ENCODE results near the gene POU2F2. TPM values are rescaled to one million over a fixed set of nuclear protein-coding genes. Genes with fewer than 3 reads are reported as not detected.
A peak's percentile ranks its signal among the peaks of the same experiment; 100 is the strongest.

POU2F2 gene
- total RNA-seq, 2 experiments from 2014 or later: 33.5 to 59.5 TPM

GRCh38 chr19:42124386-42124901 lies 7.8 kb downstream of the POU2F2 start:
- CTCF ChIA-PET (ENCODE audit: unreplicated experiment): interaction anchor here (0.6 to 2.1 kb wide), 3 partner anchors 11 to 179 kb away, joined by 3 to 10 read pairs (median 4); no protein-coding TSS in a partner anchor
- peak overlapping the region; percentile 78 for H3K27ac ChIP-seq (ENCODE audit: low read depth, low read length, poor library complexity, severe bottlenecking)
- POLR2A ChIA-PET: interaction anchor here (0.6 to 2.4 kb wide), 2 partner anchors 10 to 231 kb away, joined by 3 to 25 read pairs; no protein-coding TSS in a partner anchor
- peaks cover 92% of the 10 kb centered on the region for H3K4me1 ChIP-seq (ENCODE audit: insufficient read depth, low read length, poor library complexity, severe bottlenecking)
- TF ChIP-seq EZH2phosphoT487 (IDR thresholded peaks at IDR 0.05; ENCODE audit: borderline replicate concordance, low read depth, low read length) (no peak), CTCF (conservative IDR thresholded peaks at IDR 0.05; ENCODE audit: low read length) (no peak)
- no peaks in the 10 kb centered on the region for H3K9me2 ChIP-seq (ENCODE audit: insufficient read depth, low read length)
- H3K4me3 ChIP-seq (ENCODE audit: low read depth, low read length, poor library complexity, severe bottlenecking): no peak overlapping the region
- peak overlapping the region; percentile 61 for H3K4me2 ChIP-seq (ENCODE audit: low read length)
- no peaks in the 10 kb centered on the region for H4K20me1 ChIP-seq (ENCODE audit: insufficient read depth, low read length)
- H3K79me2 ChIP-seq (ENCODE audit: insufficient read depth, low read depth, low read length): peaks cover 67% of the 10 kb centered on the region
- H3K36me3 ChIP-seq (ENCODE audit: insufficient read depth, low read length): peaks cover 78% of the 10 kb centered on the region
- H3K9me3 ChIP-seq (ENCODE audit: low read length): 0 out of 2 replicates have a peak, but pooled peaks cover 5% of the 10 kb centered on the region
- no peak for DNase-seq (ENCODE audit: low spot score)
- intact Hi-C loops (cut with micrococcal nuclease; ENCODE audit: unreplicated experiment): no loop called here
- BruUV-seq (replicated peaks): no TSS peak
- H2AFZ ChIP-seq (ENCODE audit: low read length): no peak overlapping the region

GRCh38 chr19:42123765-42124164 lies 8.5 kb downstream of the POU2F2 start:
- Histone ChIP-seq H3K9me3 (ENCODE audit: low read length) (0 out of 2 replicates have a peak, but pooled peaks cover 5% of the 10 kb centered on the region), H3K4me1 (ENCODE audit: insufficient read depth, low read length, poor library complexity, severe bottlenecking) (peaks cover 92% of the 10 kb centered on the region), H2AFZ (ENCODE audit: low read length) (no peak overlapping the region), H3K27ac (ENCODE audit: low read depth, low read length, poor library complexity, severe bottlenecking) (peak overlapping the region; percentile 78), H3K9me2 (ENCODE audit: insufficient read depth, low read length) (no peaks in the 10 kb centered on the region), H3K4me2 (ENCODE audit: low read length) (peak overlapping the region; percentile 61), H4K20me1 (ENCODE audit: insufficient read depth, low read length) (no peaks in the 10 kb centered on the region), H3K36me3 (ENCODE audit: insufficient read depth, low read length) (peaks cover 79% of the 10 kb centered on the region), H3K79me2 (ENCODE audit: insufficient read depth, low read depth, low read length) (peaks cover 63% of the 10 kb centered on the region), H3K4me3 (ENCODE audit: low read depth, low read length, poor library complexity, severe bottlenecking) (peak overlapping the region; percentile 43)
- POLR2A ChIA-PET: interaction anchor here (2.4 kb wide), 1 partner anchor 9 kb away, joined by 25 read pairs; no protein-coding TSS in a partner anchor
- no peak for DNase-seq (ENCODE audit: low spot score)
- intact Hi-C loops (cut with micrococcal nuclease; ENCODE audit: unreplicated experiment): no loop called here
- CTCF ChIA-PET (ENCODE audit: unreplicated experiment): interaction anchor here (0.6 to 2.1 kb wide), 4 partner anchors 9 to 156 kb away, joined by 3 to 10 read pairs (median 4); partner anchors contain the start of gene POU2F2
- no TSS peak for BruUV-seq (replicated peaks)
- no peak for TF ChIP-seq CTCF (conservative IDR thresholded peaks at IDR 0.05; ENCODE audit: low read length)
- no peak for TF ChIP-seq EZH2phosphoT487 (IDR thresholded peaks at IDR 0.05; ENCODE audit: borderline replicate concordance, low read depth, low read length)

Measured in OCI-LY7 (cell line).